ENCODE measurements around the gene IGF1R. TPM values are rescaled to one million over a fixed set of nuclear protein-coding genes. Genes with fewer than 3 reads are reported as not detected.

Gene IGF1R
- total RNA-seq, 1 donor from 2014 or later = 62.7 TPM

DNA sequence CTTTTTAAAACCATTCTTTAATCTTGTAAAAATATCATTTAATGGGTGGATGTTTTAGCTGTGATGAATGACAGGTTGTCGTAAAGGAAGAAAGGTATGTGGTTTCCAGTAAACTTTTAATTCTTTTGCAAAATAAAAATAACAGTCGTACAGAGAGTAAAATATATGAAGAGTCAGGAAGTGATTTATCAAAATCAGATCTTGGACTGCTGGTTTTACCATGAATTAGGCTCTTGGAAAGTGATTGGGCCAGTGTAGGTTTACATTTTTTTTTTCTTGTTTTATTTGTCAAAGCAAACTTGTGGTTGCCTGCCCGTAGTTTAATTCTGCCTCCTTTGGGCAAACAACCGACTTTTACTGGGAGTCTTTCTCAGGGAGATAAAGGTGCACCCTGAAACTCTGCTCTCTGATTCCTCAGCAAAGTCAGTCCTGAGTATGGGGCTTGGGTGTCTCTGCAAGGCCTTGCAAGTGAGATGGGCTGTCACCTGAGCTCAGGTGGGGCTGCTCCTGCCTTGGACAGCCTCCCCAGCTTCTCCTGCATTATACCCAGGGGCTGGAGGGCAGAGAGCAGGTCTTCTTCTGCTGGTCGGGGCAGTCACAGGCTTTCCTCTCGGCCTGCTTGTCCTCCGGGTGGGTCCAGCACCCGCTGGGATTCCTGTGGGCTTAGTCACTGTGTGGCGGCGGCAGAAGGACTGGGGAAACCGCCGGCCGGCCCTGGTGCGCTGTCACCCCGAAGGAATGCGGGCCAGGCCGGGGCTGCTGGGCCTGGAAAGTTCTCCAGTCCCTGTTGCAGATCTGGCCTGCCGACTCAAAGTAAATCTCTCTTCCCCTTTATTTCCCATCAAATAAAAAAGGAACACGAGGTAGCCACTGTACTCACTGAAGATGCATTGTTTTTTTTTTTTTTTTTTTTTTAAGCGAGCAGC, 79.0 kb downstream of the IGF1R start:
- Histone ChIP-seq H3K36me3 (ENCODE audit: control insufficient read depth, insufficient read depth, low read length) (no peaks in the 10 kb centered on the region), H3K4me3 (ENCODE audit: low read depth, low read length) (no peak overlapping the region), H3K27me3 (ENCODE audit: control insufficient read depth, insufficient read depth, low read length) (no peaks in the 10 kb centered on the region)
- no peak for TF ChIP-seq CTCF (IDR thresholded peaks at IDR 0.05; ENCODE audit: insufficient read depth, low read length, poor library complexity, severe bottlenecking)
- DNase-seq (ENCODE audit: low read depth) = peak; percentile 88

DNA sequence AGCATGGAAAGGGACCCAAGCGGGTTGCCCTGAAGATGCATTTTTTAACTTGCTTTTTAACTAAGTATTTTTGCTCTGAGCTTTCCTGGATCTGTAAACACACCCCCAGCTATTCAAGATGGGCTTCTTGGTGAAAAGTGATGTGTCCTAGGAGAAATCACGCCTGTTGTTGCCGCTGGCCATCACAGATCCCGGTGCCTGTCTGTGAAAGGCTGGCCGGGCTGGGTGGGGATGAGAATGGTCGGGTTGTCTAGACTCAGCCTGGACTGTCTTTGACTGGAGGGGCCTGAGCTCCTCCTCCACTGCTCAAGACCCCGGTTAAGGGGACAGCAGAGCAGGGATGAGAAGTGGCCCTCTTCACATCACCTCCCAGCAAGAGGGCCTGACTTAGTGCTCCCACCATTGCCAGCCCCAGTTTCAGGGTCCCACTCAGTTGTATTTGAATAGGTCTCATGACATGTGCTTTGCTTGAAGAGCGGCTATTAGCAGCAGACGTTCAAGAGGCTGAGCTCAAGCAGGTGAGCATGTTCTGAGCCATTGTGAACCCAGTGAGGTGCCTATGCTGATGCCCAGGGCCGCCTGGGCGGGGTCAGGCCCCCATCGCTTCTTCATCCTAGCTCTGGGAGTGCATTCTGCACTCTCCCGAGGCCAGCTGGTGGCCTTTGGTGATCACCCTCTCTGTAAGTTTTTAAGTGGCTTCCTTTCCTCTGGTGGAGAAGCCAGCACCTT, 79.9 kb downstream of the IGF1R start:
- Histone ChIP-seq H3K27me3 (ENCODE audit: control insufficient read depth, insufficient read depth, low read length) (no peaks in the 10 kb centered on the region), H3K36me3 (ENCODE audit: control insufficient read depth, insufficient read depth, low read length) (no peaks in the 10 kb centered on the region), H3K4me3 (ENCODE audit: low read depth, low read length) (no peak overlapping the region)
- DNase-seq (ENCODE audit: low read depth) = no peak
- TF ChIP-seq CTCF (IDR thresholded peaks at IDR 0.05; ENCODE audit: insufficient read depth, low read length, poor library complexity, severe bottlenecking) = no peak

GRCh38 chr15:98728811-98729160, 80.4 kb downstream of the IGF1R start:
- Histone ChIP-seq H3K36me3 (ENCODE audit: control insufficient read depth, insufficient read depth, low read length) (no peaks in the 10 kb centered on the region), H3K4me3 (ENCODE audit: low read depth, low read length) (no peak overlapping the region), H3K27me3 (ENCODE audit: control insufficient read depth, insufficient read depth, low read length) (no peaks in the 10 kb centered on the region)
- TF ChIP-seq CTCF (IDR thresholded peaks at IDR 0.05; ENCODE audit: insufficient read depth, low read length, poor library complexity, severe bottlenecking) = no peak
- no peak for DNase-seq (ENCODE audit: low read depth)

DNA sequence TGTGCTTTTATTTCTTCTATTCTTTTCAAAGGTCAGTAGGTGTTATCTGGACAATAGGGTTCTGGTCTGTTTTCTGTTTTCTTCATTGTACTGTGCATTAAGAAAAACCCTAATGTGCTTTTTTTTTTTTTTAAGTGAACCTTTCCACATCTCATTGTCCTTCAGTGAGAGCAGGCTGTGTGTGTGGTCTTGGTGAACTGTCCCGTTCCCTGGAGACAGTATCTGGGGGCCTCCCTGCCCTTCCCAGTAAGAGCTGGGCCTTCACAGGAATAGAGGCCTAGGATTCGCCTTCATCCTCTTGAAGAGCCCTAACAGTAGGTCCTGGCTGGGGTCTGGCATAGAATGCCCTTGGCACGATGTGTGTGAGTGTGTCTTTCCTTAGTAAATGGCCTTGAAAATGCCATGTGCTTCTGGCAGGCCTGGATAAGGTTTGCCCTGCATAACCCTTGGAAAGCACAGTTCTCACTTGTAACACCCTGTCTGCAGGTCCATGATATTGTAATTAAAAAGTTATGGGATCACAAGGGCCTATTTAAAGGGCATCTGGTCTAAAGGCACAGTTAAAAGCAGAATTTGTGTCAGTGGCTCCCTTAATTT, 81.2 kb downstream of the IGF1R start:
- Histone ChIP-seq H3K27me3 (ENCODE audit: control insufficient read depth, insufficient read depth, low read length) (no peaks in the 10 kb centered on the region), H3K36me3 (ENCODE audit: control insufficient read depth, insufficient read depth, low read length) (no peaks in the 10 kb centered on the region), H3K4me3 (ENCODE audit: low read depth, low read length) (no peak overlapping the region)
- TF ChIP-seq CTCF (IDR thresholded peaks at IDR 0.05; ENCODE audit: insufficient read depth, low read length, poor library complexity, severe bottlenecking) = no peak
- DNase-seq (ENCODE audit: low read depth) = no peak

- no peak for TF ChIP-seq CTCF (IDR thresholded peaks at IDR 0.05; ENCODE audit: insufficient read depth, low read length, poor library complexity, severe bottlenecking)
- Histone ChIP-seq H3K36me3 (ENCODE audit: control insufficient read depth, insufficient read depth, low read length) (no peaks in the 10 kb centered on the region), H3K4me3 (ENCODE audit: low read depth, low read length) (no peak overlapping the region), H3K27me3 (ENCODE audit: control insufficient read depth, insufficient read depth, low read length) (no peaks in the 10 kb centered on the region)
- no peak for DNase-seq (ENCODE audit: low read depth)
Observed at GRCh38 chr15:98730860-98731711, 82.7 kb downstream of the IGF1R start.
